H9 (cell line): ENCODE data around the gene MLC1. TPM values are rescaled to one million over a fixed set of nuclear protein-coding genes. Genes with fewer than 3 reads are reported as not detected.

Experiments used
- DNase-seq: peaks from one replicate; pipeline ENCODE4 v3.0.0-alpha.2; 2017
- H2AFZ ChIP-seq: one replicate; pipeline ENCODE4 v1.6.1; 2013; ENCODE audit warnings: mild to moderate bottlenecking, low read length, control low read depth, moderate library complexity
- H2AK5ac ChIP-seq: 2 replicates; pipeline ENCODE4 v1.6.1; 2013; ENCODE audit warnings: low read length, control low read depth, mixed read lengths; ENCODE audit not compliant: insufficient read length
- H2BK120ac ChIP-seq: one replicate; pipeline ENCODE4 v1.6.1; 2013; ENCODE audit warnings: low read depth, mild to moderate bottlenecking, low read length, control low read depth, inconsistent platforms; ENCODE audit not compliant: poor library complexity, severe bottlenecking
- H2BK12ac ChIP-seq: 2 replicates; pipeline ENCODE4 v1.6.1; 2013; ENCODE audit warnings: low read length, control low read depth, mixed read lengths, low read depth; ENCODE audit not compliant: insufficient read length
- H2BK15ac ChIP-seq: 2 replicates; pipeline ENCODE4 v1.6.1; 2013; ENCODE audit warnings: low read depth, low read length, control low read depth
- H2BK20ac ChIP-seq: one replicate; pipeline ENCODE4 v1.6.1; 2013; ENCODE audit warnings: low read depth, mild to moderate bottlenecking, low read length, control low read depth, inconsistent platforms; ENCODE audit not compliant: poor library complexity, severe bottlenecking
- H2BK5ac ChIP-seq: 2 replicates; pipeline ENCODE4 v1.6.1; 2013; ENCODE audit warnings: low read length, control low read depth, mixed read lengths; ENCODE audit not compliant: insufficient read length
- H3K14ac ChIP-seq: 2 replicates; pipeline ENCODE4 v1.6.1; 2013; ENCODE audit warnings: low read length, control low read depth; ENCODE audit not compliant: insufficient read depth
- H3K18ac ChIP-seq: 2 replicates; pipeline ENCODE4 v1.6.1; 2013; ENCODE audit warnings: low read depth, mild to moderate bottlenecking, mixed read lengths, low read length, control low read depth; ENCODE audit not compliant: insufficient read length
- H3K23ac ChIP-seq: 2 replicates; pipeline ENCODE4 v1.6.1; 2013; ENCODE audit warnings: low read length, control low read depth, mixed read lengths, low read depth; ENCODE audit not compliant: insufficient read length
- H3K23me2 ChIP-seq: 2 replicates; pipeline ENCODE4 v1.6.1; 2013; ENCODE audit warnings: low read depth, mild to moderate bottlenecking, mixed read lengths, low read length, control low read depth; ENCODE audit not compliant: insufficient read length, poor library complexity, severe bottlenecking
- H3K27ac ChIP-seq: 2 replicates; pipeline ENCODE4 v1.5.1; 2013; ENCODE audit warnings: low read length, control low read depth, mixed read lengths, low read depth; ENCODE audit not compliant: insufficient read length
- H3K27me3 ChIP-seq: 2 replicates; pipeline ENCODE4 v1.6.1; 2013; ENCODE audit warnings: low read length, control low read depth, inconsistent platforms; ENCODE audit not compliant: insufficient read depth
- H3K4ac ChIP-seq: 2 replicates; pipeline ENCODE4 v1.6.1; 2013; ENCODE audit warnings: low read depth, mild to moderate bottlenecking, control low read depth, inconsistent platforms, low read length, moderate library complexity
- H3K4me1 ChIP-seq: 2 replicates; pipeline ENCODE4 v1.6.1; 2013; ENCODE audit warnings: low read length, control low read depth, inconsistent platforms; ENCODE audit not compliant: insufficient read depth
- H3K4me2 ChIP-seq: 2 replicates; pipeline ENCODE4 v1.6.1; 2013; ENCODE audit warnings: low read length, control low read depth, mixed read lengths; ENCODE audit not compliant: insufficient read length, insufficient read depth
- H3K56ac ChIP-seq: 2 replicates; pipeline ENCODE4 v1.6.1; 2013; ENCODE audit warnings: low read depth, mild to moderate bottlenecking, mixed read lengths, low read length, control low read depth; ENCODE audit not compliant: insufficient read length
- H3K79me1 ChIP-seq: 2 replicates; pipeline ENCODE4 v1.6.1; 2013; ENCODE audit warnings: low read depth, mild to moderate bottlenecking, moderate library complexity, low read length, control low read depth, inconsistent platforms; ENCODE audit not compliant: insufficient read depth, poor library complexity, severe bottlenecking
- H3K79me2 ChIP-seq: 2 replicates; pipeline ENCODE4 v1.6.1; 2013; ENCODE audit warnings: low read length, control low read depth, inconsistent platforms; ENCODE audit not compliant: insufficient read depth
- H3K9ac ChIP-seq: 2 replicates; pipeline ENCODE4 v1.6.1; 2013; ENCODE audit warnings: low read length, control low read depth, mixed read lengths; ENCODE audit not compliant: insufficient read length; ENCODE audit errors: extremely low read depth
- H3K9me3 ChIP-seq: one replicate; pipeline ENCODE4 v1.6.1; 2013; ENCODE audit warnings: low read depth, low read length, inconsistent platforms; ENCODE audit not compliant: control insufficient read depth
- H3T11ph ChIP-seq: one replicate; pipeline ENCODE4 v1.6.1; 2013; ENCODE audit warnings: mild to moderate bottlenecking, low read length, control low read depth, inconsistent platforms
- H4K20me1 ChIP-seq: one replicate; pipeline ENCODE4 v1.6.1; 2013; ENCODE audit not compliant: control insufficient read depth, insufficient read length, insufficient read depth
- H4K5ac ChIP-seq: 2 replicates; pipeline ENCODE4 v1.6.1; 2013; ENCODE audit warnings: low read depth, mild to moderate bottlenecking, mixed read lengths, low read length, control low read depth; ENCODE audit not compliant: insufficient read length
- H4K8ac ChIP-seq: replicated peaks from 2 replicates; pipeline ENCODE4 v1.6.1; 2013; ENCODE audit warnings: low read length, control low read depth, mixed read lengths, low read depth; ENCODE audit not compliant: insufficient read length
- H4K91ac ChIP-seq: 2 replicates; pipeline ENCODE4 v1.6.1; 2013; ENCODE audit warnings: low read depth, mild to moderate bottlenecking, moderate library complexity, mixed read lengths, low read length, control low read depth; ENCODE audit not compliant: insufficient read length
- H3K27ac Mint-ChIP-seq, 3 experiments: 2 replicates in 2 of 3; 3 replicates in 1 of 3; pipeline ENCODE4 v1.8.0; 2020 to 2021; ENCODE audit warnings: mixed read lengths in 3 of 3, mild to moderate bottlenecking in 1 of 3, moderate library complexity in 1 of 3
- H3K27me3 Mint-ChIP-seq: 2 replicates; pipeline ENCODE4 v1.8.0; 2021; ENCODE audit warnings: low read depth, mild to moderate bottlenecking, moderate library complexity, mixed read lengths
- H3K36me3 Mint-ChIP-seq, 3 experiments: 2 replicates in 2 of 3; 3 replicates in 1 of 3; pipeline ENCODE4 v1.8.0; 2020 to 2021; ENCODE audit warnings: low read depth in 3 of 3, mixed read lengths in 3 of 3; ENCODE audit not compliant: insufficient read depth in 1 of 3
- H3K4me1 Mint-ChIP-seq, 2 experiments: 2 replicates each; pipeline ENCODE4 v1.8.0; 2020; ENCODE audit warnings: mixed read lengths in 2 of 2
- H3K4me3 Mint-ChIP-seq, 2 experiments: 2 replicates in 1 of 2; 3 replicates in 1 of 2; pipeline ENCODE4 v1.8.0; 2020 to 2021; ENCODE audit warnings: mild to moderate bottlenecking in 2 of 2, mixed read lengths in 2 of 2, moderate library complexity in 1 of 2
- H3K9me3 Mint-ChIP-seq, 2 experiments: 2 replicates in 1 of 2; 3 replicates in 1 of 2; pipeline ENCODE4 v1.8.0; 2020; ENCODE audit warnings: mild to moderate bottlenecking in 2 of 2, mixed read lengths in 2 of 2, moderate library complexity in 1 of 2
- WGBS: extraction: QIAGEN DNeasy Blood & Tissue Kit; methylation state at CpG from one replicate; pipeline ENCODE4 v1.1.7; 2013; ENCODE audit warnings: missing lambda C conversion rate, low lambda C conversion rate, mixed read lengths; ENCODE audit not compliant: insufficient read length; ENCODE audit errors: extremely low coverage; 5-methylcytosine and 5-hydroxymethylcytosine counted together
- total RNA-seq: library from RNA; stranded (reverse); gene quantifications from 2 replicates; pipeline ENCODE4 v1.2.1, GENCODE V29; 2021
- TF ChIP-seq, protein P1 (sequence below): fragments of 200-600 bp; sonication (generic); conservative IDR thresholded peaks from 3 replicates; pipeline ENCODE4 v1.8.0; 2021; ENCODE audit warnings: antibody characterized with exemption, mild to moderate bottlenecking

MLC1 gene
- total RNA-seq, 1 experiment from 2014 or later: not detected

GRCh38 chr22:50121202-50121740, 36.0 kb upstream of the MLC1 start:
- Histone ChIP-seq H3K79me1 (no peaks in the 10 kb centered on the region), H2BK20ac (no peak overlapping the region), H3K56ac (no peak overlapping the region), H2AK5ac (no peak overlapping the region), H3K9me3 (no peaks in the 10 kb centered on the region), H2BK15ac (no peak overlapping the region), H4K8ac (no peak overlapping the region), H3K27ac (no peak overlapping the region), H4K20me1 (no peaks in the 10 kb centered on the region), H3K4ac (no peak overlapping the region), H3K79me2 (no peaks in the 10 kb centered on the region), H3K18ac (no peak overlapping the region), H3K4me1 (no peaks in the 10 kb centered on the region), H3K9ac (no peak overlapping the region), H2BK5ac (no peak overlapping the region), H3K23me2 (no peaks in the 10 kb centered on the region), H2BK120ac (no peak overlapping the region), H4K91ac (no peak overlapping the region), H3K27me3 (no peaks in the 10 kb centered on the region), H3K14ac (no peak overlapping the region), H3K4me2 (no peak overlapping the region), H3T11ph (no peak overlapping the region), H2AFZ (no peak overlapping the region), H3K23ac (no peak overlapping the region), H2BK12ac (no peak overlapping the region), H4K5ac (no peak overlapping the region)
- no peak overlapping the region for H3K27ac Mint-ChIP-seq
- peaks cover 51% of the 10 kb centered on the region for H3K27me3 Mint-ChIP-seq
- DNase-seq: no peak
- H3K36me3 Mint-ChIP-seq: no peaks in the 10 kb centered on the region; a peak in 1 of 7 replicates
- H3K4me1 Mint-ChIP-seq: peaks cover 0 to 6% of the 10 kb centered on the region in 2 experiments; a peak in 3 of 4 replicates
- no CpG with 5 or more reads among the region's 11 CpGs for WGBS
- H3K4me3 Mint-ChIP-seq: no peak overlapping the region
- TF ChIP-seq, protein P1, sequence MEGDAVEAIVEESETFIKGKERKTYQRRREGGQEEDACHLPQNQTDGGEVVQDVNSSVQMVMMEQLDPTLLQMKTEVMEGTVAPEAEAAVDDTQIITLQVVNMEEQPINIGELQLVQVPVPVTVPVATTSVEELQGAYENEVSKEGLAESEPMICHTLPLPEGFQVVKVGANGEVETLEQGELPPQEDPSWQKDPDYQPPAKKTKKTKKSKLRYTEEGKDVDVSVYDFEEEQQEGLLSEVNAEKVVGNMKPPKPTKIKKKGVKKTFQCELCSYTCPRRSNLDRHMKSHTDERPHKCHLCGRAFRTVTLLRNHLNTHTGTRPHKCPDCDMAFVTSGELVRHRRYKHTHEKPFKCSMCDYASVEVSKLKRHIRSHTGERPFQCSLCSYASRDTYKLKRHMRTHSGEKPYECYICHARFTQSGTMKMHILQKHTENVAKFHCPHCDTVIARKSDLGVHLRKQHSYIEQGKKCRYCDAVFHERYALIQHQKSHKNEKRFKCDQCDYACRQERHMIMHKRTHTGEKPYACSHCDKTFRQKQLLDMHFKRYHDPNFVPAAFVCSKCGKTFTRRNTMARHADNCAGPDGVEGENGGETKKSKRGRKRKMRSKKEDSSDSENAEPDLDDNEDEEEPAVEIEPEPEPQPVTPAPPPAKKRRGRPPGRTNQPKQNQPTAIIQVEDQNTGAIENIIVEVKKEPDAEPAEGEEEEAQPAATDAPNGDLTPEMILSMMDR: no peak
- peaks cover 3 to 5% of the 10 kb centered on the region in 2 experiments; a peak in 4 of 5 replicates for H3K9me3 Mint-ChIP-seq
